ENCODE measurements around the gene SGCG. TPM values are rescaled to one million over a fixed set of nuclear protein-coding genes. Genes with fewer than 3 reads are reported as not detected.

SGCG gene
- polyA plus RNA-seq, 1 of the 3 experiments (the other 2 are of a cell fraction): not detected

- TF ChIP-seq TCF12 (IDR thresholded peaks at IDR 0.05): no peak
- TF ChIP-seq, protein P1, sequence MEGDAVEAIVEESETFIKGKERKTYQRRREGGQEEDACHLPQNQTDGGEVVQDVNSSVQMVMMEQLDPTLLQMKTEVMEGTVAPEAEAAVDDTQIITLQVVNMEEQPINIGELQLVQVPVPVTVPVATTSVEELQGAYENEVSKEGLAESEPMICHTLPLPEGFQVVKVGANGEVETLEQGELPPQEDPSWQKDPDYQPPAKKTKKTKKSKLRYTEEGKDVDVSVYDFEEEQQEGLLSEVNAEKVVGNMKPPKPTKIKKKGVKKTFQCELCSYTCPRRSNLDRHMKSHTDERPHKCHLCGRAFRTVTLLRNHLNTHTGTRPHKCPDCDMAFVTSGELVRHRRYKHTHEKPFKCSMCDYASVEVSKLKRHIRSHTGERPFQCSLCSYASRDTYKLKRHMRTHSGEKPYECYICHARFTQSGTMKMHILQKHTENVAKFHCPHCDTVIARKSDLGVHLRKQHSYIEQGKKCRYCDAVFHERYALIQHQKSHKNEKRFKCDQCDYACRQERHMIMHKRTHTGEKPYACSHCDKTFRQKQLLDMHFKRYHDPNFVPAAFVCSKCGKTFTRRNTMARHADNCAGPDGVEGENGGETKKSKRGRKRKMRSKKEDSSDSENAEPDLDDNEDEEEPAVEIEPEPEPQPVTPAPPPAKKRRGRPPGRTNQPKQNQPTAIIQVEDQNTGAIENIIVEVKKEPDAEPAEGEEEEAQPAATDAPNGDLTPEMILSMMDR (IDR thresholded peaks at IDR 0.05): peak; percentile 68
- peaks cover 32% of the 10 kb centered on the region for H3K27me3 ChIP-seq (ENCODE audit: insufficient read depth)
- H3K4me3 ChIP-seq (ENCODE audit: low read depth in 2 of 2, low read length in 1 of 2): peak overlapping the region in 1 of 2 experiments; percentile 48; a peak in 1 of 4 replicates
- no peak overlapping the region for H3K27ac ChIP-seq (ENCODE audit: low read depth in 2 of 2, low read length in 1 of 2)
- 4% methylated on average over 15 of the region's 25 CpGs for WGBS (ENCODE audit: low lambda C conversion rate)
- H3K79me2 ChIP-seq (ENCODE audit: insufficient read depth): no peaks in the 10 kb centered on the region
- H3K9me3 ChIP-seq: no peaks in the 10 kb centered on the region
- no peaks in the 10 kb centered on the region for H3K36me3 ChIP-seq (replicated peaks in 1 of 2; ENCODE audit: control insufficient read depth in 1 of 2, insufficient read depth in 2 of 2, low read length in 1 of 2)
- POLR2A ChIA-PET: no interaction called here
- peak overlapping the region; percentile 67 for H3K4me2 ChIP-seq
- H3K9ac ChIP-seq: no peak overlapping the region
- H3K4me1 ChIP-seq (ENCODE audit: control insufficient read depth in 1 of 2, insufficient read depth in 2 of 2, low read depth in 1 of 2, low read length in 1 of 2): no peaks in the 10 kb centered on the region
- CTCF ChIA-PET: interaction anchor here (0.6 to 1.0 kb wide), 3 partner anchors 9 to 728 kb away, joined by 3 to 5 read pairs (median 3); no protein-coding TSS in a partner anchor
- no peaks in the 10 kb centered on the region for H4K20me1 ChIP-seq (ENCODE audit: insufficient read depth)
- H2AFZ ChIP-seq (ENCODE audit: low read depth): peak overlapping the region; percentile 68; the same call in 1 of the 2 replicates
- no peaks in the 10 kb centered on the region for H3F3A ChIP-seq (replicated peaks; ENCODE audit: insufficient read depth)
- H3K9me2 ChIP-seq: no peaks in the 10 kb centered on the region
- peak; percentile 54 for DNase-seq
These were observed 21.5 kb upstream of the SGCG start for GRCh38 chr13:23159205-23159759.

DNA sequence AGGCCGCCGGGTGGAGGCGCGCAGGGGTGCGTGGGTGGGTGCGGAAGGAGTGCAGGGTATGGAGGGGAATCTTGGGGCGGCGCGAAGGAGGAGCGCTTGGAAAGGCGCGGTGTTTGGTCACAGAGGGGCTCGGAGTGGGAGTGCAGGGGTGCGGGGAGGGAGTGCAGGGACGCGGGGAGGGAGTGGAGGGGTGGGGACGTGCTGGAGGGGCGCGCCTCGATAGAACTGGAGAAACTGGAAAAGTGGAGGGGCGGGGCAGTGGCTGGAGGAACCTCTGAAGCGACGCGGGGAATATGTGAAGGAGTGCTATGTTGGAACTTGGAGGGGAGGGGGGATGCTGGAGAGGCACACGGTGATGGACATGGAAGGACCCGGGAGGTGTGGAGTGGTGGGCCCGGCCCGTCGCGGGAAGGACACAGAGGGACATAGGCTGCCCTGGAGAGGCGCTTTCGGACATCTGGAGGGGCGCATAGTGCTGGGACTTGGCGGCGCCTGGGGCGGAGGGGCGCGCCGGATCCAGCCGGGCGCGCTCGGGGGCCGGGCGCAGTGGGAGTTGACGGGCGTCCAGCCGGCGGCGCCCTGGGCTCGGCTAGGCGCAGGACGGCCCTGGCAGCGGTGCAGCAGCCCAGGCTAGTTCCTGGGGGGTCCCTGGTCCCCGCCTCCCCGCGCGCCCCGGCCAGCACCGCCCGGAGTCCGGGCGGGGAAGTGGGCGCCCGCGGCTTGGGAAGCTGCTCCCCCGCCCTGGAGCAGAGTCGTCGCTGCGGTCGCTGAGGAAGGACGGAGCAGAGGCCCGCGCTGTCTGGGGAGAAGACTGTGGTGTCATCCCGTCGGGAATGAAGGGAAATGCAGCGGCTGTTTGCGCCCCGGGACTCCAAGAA is 20.8 kb upstream of the SGCG start:
- Histone ChIP-seq H3K9me2 (no peaks in the 10 kb centered on the region), H4K20me1 (ENCODE audit: insufficient read depth) (no peaks in the 10 kb centered on the region), H3K4me3 (ENCODE audit: low read depth in 2 of 2, low read length in 1 of 2) (peak overlapping the region in 1 of 2 experiments; percentile 48; a peak in 1 of 4 replicates), H3K9me3 (no peaks in the 10 kb centered on the region), H3K4me2 (peak overlapping the region; percentile 67), H3K27me3 (ENCODE audit: insufficient read depth) (peaks cover 32% of the 10 kb centered on the region), H3K36me3 (replicated peaks in 1 of 2; ENCODE audit: control insufficient read depth in 1 of 2, insufficient read depth in 2 of 2, low read length in 1 of 2) (no peaks in the 10 kb centered on the region), H3K27ac (ENCODE audit: low read depth in 2 of 2, low read length in 1 of 2) (no peak overlapping the region), H3K4me1 (ENCODE audit: control insufficient read depth in 1 of 2, insufficient read depth in 2 of 2, low read depth in 1 of 2, low read length in 1 of 2) (no peaks in the 10 kb centered on the region), H3F3A (replicated peaks; ENCODE audit: insufficient read depth) (no peaks in the 10 kb centered on the region), H3K9ac (no peak overlapping the region), H2AFZ (ENCODE audit: low read depth) (peak overlapping the region; percentile 68; the same call in 1 of the 2 replicates), H3K79me2 (ENCODE audit: insufficient read depth) (no peaks in the 10 kb centered on the region)
- ChIA-PET CTCF (no interaction called here), POLR2A (no interaction called here)
- WGBS (ENCODE audit: low lambda C conversion rate): 3% methylated on average over 44 of the region's 79 CpGs
- DNase-seq: peak; percentile 30
- TF ChIP-seq ELF1 (IDR thresholded peaks at IDR 0.05): no peak
- TF ChIP-seq MXI1 (IDR thresholded peaks at IDR 0.05; ENCODE audit: low read depth, low read length): no peak
- TF ChIP-seq CHD2 (IDR thresholded peaks at IDR 0.05; ENCODE audit: low read length, partially characterized antibody): no peak
- TF ChIP-seq GATA2 (CRISPR knock-in tag; IDR thresholded peaks at IDR 0.05): no peak
- TF ChIP-seq MEF2A (IDR thresholded peaks at IDR 0.05; ENCODE audit: borderline replicate concordance, low read depth): no peak
- no peak for TF ChIP-seq GABPA (IDR thresholded peaks at IDR 0.05; ENCODE audit: low read depth)
- no peak for TF ChIP-seq NFIC (IDR thresholded peaks at IDR 0.05; ENCODE audit: borderline replicate concordance)
- no peak for TF ChIP-seq POLR2AphosphoS5 (IDR thresholded peaks at IDR 0.05; ENCODE audit: low read depth, low read length)
- no peak for TF ChIP-seq MAX (IDR thresholded peaks at IDR 0.05; ENCODE audit: low read depth)
- TF ChIP-seq FOSL2 (IDR thresholded peaks at IDR 0.05; ENCODE audit: borderline replicate concordance, low read depth): no peak
- TF ChIP-seq, protein P1 (IDR thresholded peaks at IDR 0.05): no peak
- no peak for TF ChIP-seq SIN3A (IDR thresholded peaks at IDR 0.05; ENCODE audit: borderline replicate concordance, low read depth, low read length)
- TF ChIP-seq SMC3 (IDR thresholded peaks at IDR 0.05; ENCODE audit: low read depth, low read length): no peak
- no peak for TF ChIP-seq EZH2phosphoT487 (IDR thresholded peaks at IDR 0.05; ENCODE audit: borderline replicate concordance, low read depth)
- TF ChIP-seq REST (IDR thresholded peaks at IDR 0.05; ENCODE audit: low read depth, low read length): no peak
